Measurements from ENCODE around the gene NSUN3.

NSUN3 gene

GRCh38 chr3:94167796-94168195 lies 104.9 kb downstream of the NSUN3 start:
- TF ChIP-seq POLR2AphosphoS5 (IDR thresholded peaks at IDR 0.05; ENCODE audit: low read depth, low read length) (no peak), TAF1 (IDR thresholded peaks at IDR 0.05; ENCODE audit: borderline replicate concordance, insufficient read depth, low read length) (no peak), SIN3A (IDR thresholded peaks at IDR 0.05; ENCODE audit: borderline replicate concordance, insufficient read depth, low read length) (no peak), FOXP2 (optimal IDR thresholded peaks at IDR 0.05; ENCODE audit: borderline replicate concordance, extremely low read depth, extremely low read length, insufficient read depth) (no peak)
- TF ChIP-seq, protein P1, sequence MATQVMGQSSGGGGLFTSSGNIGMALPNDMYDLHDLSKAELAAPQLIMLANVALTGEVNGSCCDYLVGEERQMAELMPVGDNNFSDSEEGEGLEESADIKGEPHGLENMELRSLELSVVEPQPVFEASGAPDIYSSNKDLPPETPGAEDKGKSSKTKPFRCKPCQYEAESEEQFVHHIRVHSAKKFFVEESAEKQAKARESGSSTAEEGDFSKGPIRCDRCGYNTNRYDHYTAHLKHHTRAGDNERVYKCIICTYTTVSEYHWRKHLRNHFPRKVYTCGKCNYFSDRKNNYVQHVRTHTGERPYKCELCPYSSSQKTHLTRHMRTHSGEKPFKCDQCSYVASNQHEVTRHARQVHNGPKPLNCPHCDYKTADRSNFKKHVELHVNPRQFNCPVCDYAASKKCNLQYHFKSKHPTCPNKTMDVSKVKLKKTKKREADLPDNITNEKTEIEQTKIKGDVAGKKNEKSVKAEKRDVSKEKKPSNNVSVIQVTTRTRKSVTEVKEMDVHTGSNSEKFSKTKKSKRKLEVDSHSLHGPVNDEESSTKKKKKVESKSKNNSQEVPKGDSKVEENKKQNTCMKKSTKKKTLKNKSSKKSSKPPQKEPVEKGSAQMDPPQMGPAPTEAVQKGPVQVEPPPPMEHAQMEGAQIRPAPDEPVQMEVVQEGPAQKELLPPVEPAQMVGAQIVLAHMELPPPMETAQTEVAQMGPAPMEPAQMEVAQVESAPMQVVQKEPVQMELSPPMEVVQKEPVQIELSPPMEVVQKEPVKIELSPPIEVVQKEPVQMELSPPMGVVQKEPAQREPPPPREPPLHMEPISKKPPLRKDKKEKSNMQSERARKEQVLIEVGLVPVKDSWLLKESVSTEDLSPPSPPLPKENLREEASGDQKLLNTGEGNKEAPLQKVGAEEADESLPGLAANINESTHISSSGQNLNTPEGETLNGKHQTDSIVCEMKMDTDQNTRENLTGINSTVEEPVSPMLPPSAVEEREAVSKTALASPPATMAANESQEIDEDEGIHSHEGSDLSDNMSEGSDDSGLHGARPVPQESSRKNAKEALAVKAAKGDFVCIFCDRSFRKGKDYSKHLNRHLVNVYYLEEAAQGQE (IDR thresholded peaks at IDR 0.05; ENCODE audit: insufficient read depth in 1 of 2, low read depth in 2 of 2, low read length in 2 of 2) = no peak

DNA sequence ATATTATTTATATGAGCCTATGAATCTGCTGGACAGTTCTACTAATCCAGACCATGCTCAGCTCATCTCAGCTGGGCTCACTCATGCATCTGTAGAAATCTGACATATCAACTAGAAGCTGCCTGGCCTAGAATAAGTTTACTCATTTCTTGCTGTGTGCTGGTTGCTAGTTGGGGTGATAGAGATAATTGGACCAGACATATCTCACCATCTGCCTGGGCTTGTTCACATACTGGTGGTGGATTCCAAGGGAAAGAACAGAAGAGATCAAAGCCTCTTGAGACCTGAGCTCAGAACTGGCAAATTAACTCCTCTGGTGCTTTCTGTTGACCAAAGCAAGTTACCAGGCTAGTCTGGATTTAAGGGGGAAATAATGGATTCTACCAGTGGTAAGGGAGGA lies 109.1 kb downstream of the NSUN3 start:
- TF ChIP-seq, protein P1 (IDR thresholded peaks at IDR 0.05; ENCODE audit: insufficient read depth in 1 of 2, low read depth in 2 of 2, low read length in 2 of 2) = no peak
- TF ChIP-seq TAF1 (IDR thresholded peaks at IDR 0.05; ENCODE audit: borderline replicate concordance, insufficient read depth, low read length) (no peak), POLR2AphosphoS5 (IDR thresholded peaks at IDR 0.05; ENCODE audit: low read depth, low read length) (no peak), FOXP2 (optimal IDR thresholded peaks at IDR 0.05; ENCODE audit: borderline replicate concordance, extremely low read depth, extremely low read length, insufficient read depth) (no peak), SIN3A (IDR thresholded peaks at IDR 0.05; ENCODE audit: borderline replicate concordance, insufficient read depth, low read length) (no peak)

GRCh38 chr3:94172695-94173310 lies 109.9 kb downstream of the NSUN3 start:
- no peak for TF ChIP-seq FOXP2 (optimal IDR thresholded peaks at IDR 0.05; ENCODE audit: borderline replicate concordance, extremely low read depth, extremely low read length, insufficient read depth)
- no peak for TF ChIP-seq TAF1 (IDR thresholded peaks at IDR 0.05; ENCODE audit: borderline replicate concordance, insufficient read depth, low read length)
- no peak for TF ChIP-seq SIN3A (IDR thresholded peaks at IDR 0.05; ENCODE audit: borderline replicate concordance, insufficient read depth, low read length)
- TF ChIP-seq POLR2AphosphoS5 (IDR thresholded peaks at IDR 0.05; ENCODE audit: low read depth, low read length) = no peak
- TF ChIP-seq, protein P1 (IDR thresholded peaks at IDR 0.05; ENCODE audit: insufficient read depth in 1 of 2, low read depth in 2 of 2, low read length in 2 of 2) = no peak

GRCh38 chr3:94173673-94174434 lies 111.0 kb downstream of the NSUN3 start:
- TF ChIP-seq TAF1 (IDR thresholded peaks at IDR 0.05; ENCODE audit: borderline replicate concordance, insufficient read depth, low read length) (no peak), POLR2AphosphoS5 (IDR thresholded peaks at IDR 0.05; ENCODE audit: low read depth, low read length) (no peak), SIN3A (IDR thresholded peaks at IDR 0.05; ENCODE audit: borderline replicate concordance, insufficient read depth, low read length) (no peak), FOXP2 (optimal IDR thresholded peaks at IDR 0.05; ENCODE audit: borderline replicate concordance, extremely low read depth, extremely low read length, insufficient read depth) (no peak)
- TF ChIP-seq, protein P1 (IDR thresholded peaks at IDR 0.05; ENCODE audit: insufficient read depth in 1 of 2, low read depth in 2 of 2, low read length in 2 of 2) = no peak

Data from PFSK-1 (cell line).